Endothelial cell of umbilical vein (primary cell): Measurements from ENCODE around the gene NXNL2. TPM values are rescaled to one million over a fixed set of nuclear protein-coding genes. Genes with fewer than 3 reads are reported as not detected.

ENCODE experiments used
- BruUV-seq: library from RNA; stranded (reverse); fragments of 400-500 nt; replicated peaks from 2 replicates; lab custom pipeline; 2021; lab: Mats Ljungman, UMichigan
- CTCF ChIA-PET: fragments of 300-600, 350-600 bp; sonication (Branson Sonifier 250); formaldehyde crosslinking; loops from one replicate; lab custom pipeline; 2021; ENCODE audit warnings: antibody characterized with exemption, inconsistent platforms; lab: Charles Lee
- POLR2A ChIA-PET: fragments of 300-600, 350-600 bp; sonication (Branson Sonifier 250); formaldehyde crosslinking; loops from one replicate; lab custom pipeline; 2021; ENCODE audit warnings: antibody characterized with exemption, inconsistent platforms; lab: Charles Lee
- DNase-seq: peaks from one replicate; pipeline ENCODE4 v3.0.0-alpha.2; 2011; ENCODE audit warnings: low read depth, low spot score
- FAIRE-seq: peaks from 2 replicates; lab custom pipeline; 2011; peaks lifted over from hg19 to GRCh38; lab: Jason Lieb, UNC
- H2AFZ ChIP-seq: 2 replicates; pipeline ENCODE4 v1.6.0; 2012; ENCODE audit warnings: low read depth, low read length, control low read depth, inconsistent platforms
- H3K27ac ChIP-seq: 2 replicates; pipeline ENCODE4 v1.5.1; 2011; ENCODE audit warnings: low read depth, mild to moderate bottlenecking, control low read depth, low read length, moderate library complexity; ENCODE audit not compliant: insufficient read depth
- H3K27me3 ChIP-seq, 2 experiments: 2 replicates each; pipeline versions ENCODE4 v1.6.0 to v1.6.1; 2011; ENCODE audit warnings: low read length in 2 of 2, mixed read lengths in 1 of 2; ENCODE audit not compliant: control insufficient read depth in 2 of 2, insufficient read depth in 2 of 2
- H3K36me3 ChIP-seq, 2 experiments: 2 replicates in 1 of 2; 3 replicates in 1 of 2; pipeline ENCODE4 v1.5.1; 2011; ENCODE audit warnings: low read length in 2 of 2, mild to moderate bottlenecking in 1 of 2, moderate library complexity in 1 of 2; ENCODE audit not compliant: control insufficient read depth in 2 of 2, insufficient read depth in 2 of 2; ENCODE audit errors: extremely low read depth in 1 of 2
- H3K4me1 ChIP-seq: 3 replicates; pipeline ENCODE4 v1.5.1; 2011; ENCODE audit warnings: mild to moderate bottlenecking, low read length; ENCODE audit not compliant: control insufficient read depth, insufficient read depth; ENCODE audit errors: extremely low read depth
- H3K4me2 ChIP-seq: 2 replicates; pipeline ENCODE4 v1.6.1; 2011; ENCODE audit warnings: low read length, control low read depth, mixed read lengths; ENCODE audit not compliant: insufficient read depth
- H3K4me3 ChIP-seq, 3 experiments: fragments of 200-600 bp in 1 of 3; sonication (generic), shearing (Covaris generic) in 1 of 3; replicated peaks in 1 of 3; 2 replicates each; pipeline ENCODE4 v1.5.1; 2011 to 2016; ENCODE audit warnings: control low read depth in 3 of 3, low read length in 3 of 3, mild to moderate bottlenecking in 2 of 3, inconsistent platforms in 1 of 3, low read depth in 1 of 3, moderate library complexity in 1 of 3; ENCODE audit not compliant: insufficient read depth in 1 of 3
- H3K79me2 ChIP-seq: 2 replicates; pipeline ENCODE4 v1.6.0; 2012; ENCODE audit warnings: low read length, inconsistent platforms; ENCODE audit not compliant: control insufficient read depth, insufficient read depth
- H3K9ac ChIP-seq: replicated peaks from 2 replicates; pipeline ENCODE3; 2011; ENCODE audit warnings: low read length, control low read depth; ENCODE audit not compliant: insufficient read depth; ENCODE audit errors: extremely low read depth
- H3K9me1 ChIP-seq: replicated peaks from 3 replicates; pipeline ENCODE4 v1.6.0; 2011; ENCODE audit warnings: mild to moderate bottlenecking, low read length; ENCODE audit not compliant: control insufficient read depth, insufficient read depth; ENCODE audit errors: extremely low read depth
- H3K9me3 ChIP-seq: replicated peaks from 2 replicates; pipeline ENCODE4 v1.5.1; 2012; ENCODE audit warnings: low read length, inconsistent platforms; ENCODE audit not compliant: control insufficient read depth, insufficient read depth
- H4K20me1 ChIP-seq: replicated peaks from 2 replicates; pipeline ENCODE3; 2011; ENCODE audit warnings: mild to moderate bottlenecking, low read length; ENCODE audit not compliant: control insufficient read depth, insufficient read depth; ENCODE audit errors: extremely low read depth
- CTCF ChIP-seq, 2 donors: IDR thresholded peaks; 1 replicate in 1 of 2; 2 replicates in 1 of 2; pipeline ENCODE4 v1.5.1; 2011; ENCODE audit warnings: low read length in 2 of 2, mild to moderate bottlenecking in 2 of 2, moderate library complexity in 2 of 2, control low read depth in 1 of 2, inconsistent platforms in 1 of 2, low read depth in 1 of 2; ENCODE audit not compliant: insufficient read depth in 1 of 2; ENCODE audit errors: extremely low read depth in 1 of 2
- EZH2 ChIP-seq: IDR thresholded peaks from 2 replicates; pipeline ENCODE4 v1.6.1; 2012; ENCODE audit warnings: borderline replicate concordance, low read depth, mild to moderate bottlenecking, moderate library complexity, low read length, inconsistent platforms; ENCODE audit not compliant: severe bottlenecking
- FOS ChIP-seq: IDR thresholded peaks from 2 replicates; pipeline ENCODE4 v1.6.1; 2011; ENCODE audit warnings: mild to moderate bottlenecking, low read length, moderate library complexity, borderline replicate concordance; ENCODE audit not compliant: insufficient read depth
- GATA2 ChIP-seq: IDR thresholded peaks from 2 replicates; pipeline ENCODE4 v1.7.0; 2011; ENCODE audit warnings: low read depth, mild to moderate bottlenecking, moderate library complexity, mixed read lengths, low read length; ENCODE audit not compliant: insufficient read length, insufficient read depth
- JUN ChIP-seq: IDR thresholded peaks from 2 replicates; pipeline ENCODE4 v1.6.1; 2011; ENCODE audit warnings: borderline replicate concordance, low read depth; ENCODE audit not compliant: insufficient read length, insufficient read depth
- MYC ChIP-seq: IDR thresholded peaks from one replicate; pipeline ENCODE4 v1.6.1; 2011; ENCODE audit warnings: mild to moderate bottlenecking, low read depth, low read length
- POLR2A ChIP-seq: IDR thresholded peaks from 2 replicates; pipeline ENCODE4 v1.6.1; 2012; ENCODE audit warnings: low read depth, mild to moderate bottlenecking, control low read depth, low read length
- POLR2AphosphoS5 ChIP-seq: IDR thresholded peaks from 2 replicates; pipeline ENCODE4 v1.6.1; 2012; ENCODE audit warnings: low read depth, mild to moderate bottlenecking, control low read depth, low read length, moderate library complexity; ENCODE audit not compliant: insufficient read depth
- dilution Hi-C: fragments of 300-500 bp; cut with MboI; formaldehyde crosslinking; loops from one replicate; pipeline ENCODE4 v1.15.0; 2019; ENCODE audit warnings: low sequenced_read_pairs; ENCODE audit not compliant: extremely low pct_ligation_motif_present
- intact Hi-C: fragments of 100-400 bp; cut with micrococcal nuclease; formaldehyde crosslinking; loops from one replicate; pipeline ENCODE4 v1.10.0; 2022
- polyA plus RNA-seq, 4 experiments: library from polyadenylated mRNA; depleted of rRNA in 3 of 4; stranded (reverse) in 3 of 4; unstranded in 1 of 4; fragments of >200 nt; gene quantifications; 2 replicates each; pipeline versions ENCODE4 v1.2.1 to v1.2.3, GENCODE V29; 2011 to 2012; ENCODE audit warnings: missing spikeins in 1 of 4
- total RNA-seq: library from RNA; stranded (reverse); gene quantifications from 2 replicates; pipeline ENCODE4 v1.2.3, GENCODE V29; 2021
- TF ChIP-seq, protein P1 (sequence below): IDR thresholded peaks from 2 replicates; pipeline ENCODE4 v1.6.1; 2011; ENCODE audit not compliant: insufficient read depth, insufficient read length

Gene NXNL2
- total and polyA plus RNA-seq, 2 donors (not counting 3 experiments of a cell fraction or from before 2014, with no cell fraction given), result 0.14 TPM; not detected in 1

GRCh38 chr9:88488166-88488565, 46.8 kb upstream of the NXNL2 start:
- no peak overlapping the region for H2AFZ ChIP-seq
- no TSS peak for BruUV-seq
- H3K4me1 ChIP-seq, result no peaks in the 10 kb centered on the region
- H3K4me2 ChIP-seq, result no peak overlapping the region
- dilution Hi-C loops, result no loop called here
- H3K27me3 ChIP-seq, result no peaks in the 10 kb centered on the region
- no peaks in the 10 kb centered on the region for H3K79me2 ChIP-seq
- H3K4me3 ChIP-seq, result no peak overlapping the region
- TF ChIP-seq JUN (no peak), MYC (no peak), CTCF (IDR thresholded peaks at IDR 0.05; ENCODE audit: extremely low read depth in 1 of 2, insufficient read depth in 1 of 2, low read depth in 1 of 2, low read length in 2 of 2) (no peak)
- H3K9me3 ChIP-seq, result no peaks in the 10 kb centered on the region
- H4K20me1 ChIP-seq, result no peaks in the 10 kb centered on the region
- DNase-seq (no peak), FAIRE-seq (no peak)
- ChIA-PET CTCF (no interaction called here), POLR2A (no interaction called here)
- intact Hi-C loops, result no loop called here
- no peaks in the 10 kb centered on the region for H3K36me3 ChIP-seq
- no peaks in the 10 kb centered on the region for H3K9me1 ChIP-seq
- H3K9ac ChIP-seq, result no peak overlapping the region
- H3K27ac ChIP-seq, result no peak overlapping the region

GRCh38 chr9:88494983-88495721, 39.8 kb upstream of the NXNL2 start:
- H3K27me3 ChIP-seq, result no peaks in the 10 kb centered on the region
- TF ChIP-seq MYC (no peak), JUN (no peak), FOS (no peak), POLR2AphosphoS5 (no peak), CTCF (IDR thresholded peaks at IDR 0.05; ENCODE audit: extremely low read depth in 1 of 2, insufficient read depth in 1 of 2, low read depth in 1 of 2, low read length in 2 of 2) (no peak), POLR2A (no peak), GATA2 (no peak), EZH2 (no peak)
- TF ChIP-seq, protein P1, sequence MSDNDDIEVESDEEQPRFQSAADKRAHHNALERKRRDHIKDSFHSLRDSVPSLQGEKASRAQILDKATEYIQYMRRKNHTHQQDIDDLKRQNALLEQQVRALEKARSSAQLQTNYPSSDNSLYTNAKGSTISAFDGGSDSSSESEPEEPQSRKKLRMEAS, result no peak
- no peaks in the 10 kb centered on the region for H3K9me1 ChIP-seq
- dilution Hi-C loops (no loop called here), intact Hi-C loops (no loop called here)
- no peak overlapping the region for H3K4me2 ChIP-seq
- no peaks in the 10 kb centered on the region for H3K36me3 ChIP-seq
- H3K9me3 ChIP-seq, result no peaks in the 10 kb centered on the region
- no peaks in the 10 kb centered on the region for H3K4me1 ChIP-seq
- ChIA-PET CTCF (no interaction called here), POLR2A (no interaction called here)
- FAIRE-seq (no peak), DNase-seq (no peak)
- H3K4me3 ChIP-seq, result no peak overlapping the region
- no TSS peak for BruUV-seq
- H2AFZ ChIP-seq, result no peak overlapping the region
- H3K27ac ChIP-seq, result no peak overlapping the region
- no peaks in the 10 kb centered on the region for H3K79me2 ChIP-seq
- no peak overlapping the region for H3K9ac ChIP-seq
- no peaks in the 10 kb centered on the region for H4K20me1 ChIP-seq
